Stimulated activated memory B cell treated with anti-CD40 and anti-IgM and Interleukin-4, amounts not matched to agents 10 μg/mL and 1 μg/mL and 100 μg/mL, for 72 hours (primary cell): ENCODE data around the gene PDE1C.
"Not testable (repeated sequence)": the region's sequence is repeated elsewhere in the genome, so short reads cannot be mapped to it uniquely, and the experiment has no call there.

ENCODE experiments used
- ATAC-seq: fragments of 150-1000 bp; cut with Tn5 transposase; 2 replicates; pipeline ENCODE4 v1.10.0; 2021
- H3K27ac Mint-ChIP-seq: one replicate; pipeline ENCODE4 v1.8.0; 2022; ENCODE audit warnings: mild to moderate bottlenecking, mixed read lengths
- H3K27me3 Mint-ChIP-seq: one replicate; pipeline ENCODE4 v1.8.0; 2022; ENCODE audit warnings: mixed read lengths
- H3K36me3 Mint-ChIP-seq: one replicate; pipeline ENCODE4 v1.8.0; 2022; ENCODE audit warnings: mixed read lengths
- H3K4me1 Mint-ChIP-seq: one replicate; pipeline ENCODE4 v1.8.0; 2022; ENCODE audit warnings: mixed read lengths
- H3K4me3 Mint-ChIP-seq: one replicate; pipeline ENCODE4 v1.8.0; 2022; ENCODE audit warnings: mild to moderate bottlenecking, moderate library complexity, mixed read lengths
- H3K9me3 Mint-ChIP-seq: one replicate; pipeline ENCODE4 v1.8.0; 2022; ENCODE audit warnings: mixed read lengths

The PDE1C gene

GRCh38 chr7:32089256-32089655 is 19.0 kb upstream of the PDE1C start:
- no peaks in the 10 kb centered on the region for H3K4me1 Mint-ChIP-seq
- H3K27ac Mint-ChIP-seq = no peak overlapping the region
- no peak for ATAC-seq
- peaks cover 3% of the 10 kb centered on the region for H3K9me3 Mint-ChIP-seq
- H3K36me3 Mint-ChIP-seq = no peaks in the 10 kb centered on the region
- H3K27me3 Mint-ChIP-seq = no peaks in the 10 kb centered on the region
- H3K4me3 Mint-ChIP-seq = no peak overlapping the region

GRCh38 chr7:32088451-32088881 is 18.3 kb upstream of the PDE1C start:
- no peak overlapping the region for H3K4me3 Mint-ChIP-seq
- no peak overlapping the region for H3K27ac Mint-ChIP-seq
- ATAC-seq = no peak
- H3K27me3 Mint-ChIP-seq = no peaks in the 10 kb centered on the region
- H3K36me3 Mint-ChIP-seq = no peaks in the 10 kb centered on the region
- H3K9me3 Mint-ChIP-seq = peaks cover 3% of the 10 kb centered on the region
- no peaks in the 10 kb centered on the region for H3K4me1 Mint-ChIP-seq

- H3K9me3 Mint-ChIP-seq = no peaks in the 10 kb centered on the region
- no peak overlapping the region for H3K4me3 Mint-ChIP-seq
- H3K27me3 Mint-ChIP-seq = no peaks in the 10 kb centered on the region
- no peak overlapping the region for H3K27ac Mint-ChIP-seq
- ATAC-seq = no peak
- H3K36me3 Mint-ChIP-seq = no peaks in the 10 kb centered on the region
- H3K4me1 Mint-ChIP-seq = no peaks in the 10 kb centered on the region
Measured at GRCh38 chr7:32079510-32079909, 9.3 kb upstream of the PDE1C start.

GRCh38 chr7:32078824-32079223 is 8.6 kb upstream of the PDE1C start:
- Mint-ChIP-seq H3K27ac (no peak overlapping the region), H3K4me1 (no peaks in the 10 kb centered on the region), H3K9me3 (no peaks in the 10 kb centered on the region), H3K27me3 (no peaks in the 10 kb centered on the region), H3K4me3 (no peak overlapping the region), H3K36me3 (no peaks in the 10 kb centered on the region)
- no peak for ATAC-seq

- no peak overlapping the region for H3K4me3 Mint-ChIP-seq
- no peaks in the 10 kb centered on the region for H3K36me3 Mint-ChIP-seq
- H3K9me3 Mint-ChIP-seq = no peaks in the 10 kb centered on the region
- no peaks in the 10 kb centered on the region for H3K4me1 Mint-ChIP-seq
- H3K27me3 Mint-ChIP-seq = no peaks in the 10 kb centered on the region
- no peak overlapping the region for H3K27ac Mint-ChIP-seq
- ATAC-seq = no peak
Measured at GRCh38 chr7:32077806-32078205, 7.6 kb upstream of the PDE1C start.

GRCh38 chr7:32076802-32077201 is 6.6 kb upstream of the PDE1C start:
- not testable (repeated sequence) for H3K4me3 Mint-ChIP-seq

GRCh38 chr7:32075612-32076011 is 5.4 kb upstream of the PDE1C start:
- Mint-ChIP-seq H3K27me3 (peaks cover 10% of the 10 kb centered on the region), H3K9me3 (no peaks in the 10 kb centered on the region), H3K4me1 (no peaks in the 10 kb centered on the region), H3K36me3 (no peaks in the 10 kb centered on the region), H3K4me3 (no peak overlapping the region), H3K27ac (no peak overlapping the region)
- no peak for ATAC-seq

More at GRCh38 chr7:32076802-32077201, 6.6 kb upstream of the PDE1C start:
- not testable (repeated sequence) for ATAC-seq, H3K27ac Mint-ChIP-seq, H3K27me3 Mint-ChIP-seq, H3K4me1 Mint-ChIP-seq, H3K9me3 Mint-ChIP-seq, H3K36me3 Mint-ChIP-seq

GRCh38 chr7:32074787-32075585 is 4.8 kb upstream of the PDE1C start:
- H3K27ac Mint-ChIP-seq = no peak overlapping the region
- H3K4me1 Mint-ChIP-seq = no peaks in the 10 kb centered on the region
- no peaks in the 10 kb centered on the region for H3K36me3 Mint-ChIP-seq
- no peak overlapping the region for H3K4me3 Mint-ChIP-seq
- no peaks in the 10 kb centered on the region for H3K9me3 Mint-ChIP-seq
- ATAC-seq = no peak
- H3K27me3 Mint-ChIP-seq = peaks cover 17% of the 10 kb centered on the region

GRCh38 chr7:32073533-32073932 is 3.3 kb upstream of the PDE1C start:
- no peaks in the 10 kb centered on the region for H3K9me3 Mint-ChIP-seq
- peaks cover 23% of the 10 kb centered on the region for H3K27me3 Mint-ChIP-seq
- no peak overlapping the region for H3K27ac Mint-ChIP-seq
- H3K36me3 Mint-ChIP-seq = no peaks in the 10 kb centered on the region
- no peak overlapping the region for H3K4me3 Mint-ChIP-seq
- no peak for ATAC-seq
- H3K4me1 Mint-ChIP-seq = no peaks in the 10 kb centered on the region

- H3K36me3 Mint-ChIP-seq = no peaks in the 10 kb centered on the region
- no peaks in the 10 kb centered on the region for H3K4me1 Mint-ChIP-seq
- no peak overlapping the region for H3K4me3 Mint-ChIP-seq
- H3K27me3 Mint-ChIP-seq = peaks cover 23% of the 10 kb centered on the region
- H3K9me3 Mint-ChIP-seq = no peaks in the 10 kb centered on the region
- ATAC-seq = no peak
- H3K27ac Mint-ChIP-seq = no peak overlapping the region
Measured at GRCh38 chr7:32072397-32072796, 2.2 kb upstream of the PDE1C start.

GRCh38 chr7:32071466-32072091 is 1.4 kb upstream of the PDE1C start:
- no peak overlapping the region for H3K27ac Mint-ChIP-seq
- ATAC-seq = no peak

GRCh38 chr7:32070051-32070405 is 179 bp downstream of the PDE1C start:
- H3K36me3 Mint-ChIP-seq = no peaks in the 10 kb centered on the region
- H3K27me3 Mint-ChIP-seq = peaks cover 23% of the 10 kb centered on the region
- no peak overlapping the region for H3K27ac Mint-ChIP-seq
- no peak overlapping the region for H3K4me3 Mint-ChIP-seq
- no peak for ATAC-seq
- H3K9me3 Mint-ChIP-seq = no peaks in the 10 kb centered on the region
- no peaks in the 10 kb centered on the region for H3K4me1 Mint-ChIP-seq

More at GRCh38 chr7:32071466-32072091, 1.4 kb upstream of the PDE1C start:
- H3K4me3 Mint-ChIP-seq = no peak overlapping the region
- H3K9me3 Mint-ChIP-seq = no peaks in the 10 kb centered on the region
- no peaks in the 10 kb centered on the region for H3K36me3 Mint-ChIP-seq
- no peaks in the 10 kb centered on the region for H3K4me1 Mint-ChIP-seq
- peaks cover 23% of the 10 kb centered on the region for H3K27me3 Mint-ChIP-seq

- no peak for ATAC-seq
- Mint-ChIP-seq H3K4me3 (no peak overlapping the region), H3K4me1 (no peaks in the 10 kb centered on the region), H3K36me3 (no peaks in the 10 kb centered on the region), H3K27ac (no peak overlapping the region), H3K27me3 (peaks cover 23% of the 10 kb centered on the region), H3K9me3 (no peaks in the 10 kb centered on the region)
Measured at GRCh38 chr7:32069116-32069650, 1.0 kb downstream of the PDE1C start.

GRCh38 chr7:32068411-32069101 is 1.7 kb downstream of the PDE1C start:
- Mint-ChIP-seq H3K27ac (no peak overlapping the region), H3K27me3 (peaks cover 23% of the 10 kb centered on the region), H3K4me3 (no peak overlapping the region), H3K36me3 (no peaks in the 10 kb centered on the region), H3K4me1 (no peaks in the 10 kb centered on the region), H3K9me3 (no peaks in the 10 kb centered on the region)
- no peak for ATAC-seq

GRCh38 chr7:32066441-32066840 is 3.8 kb downstream of the PDE1C start:
- no peak overlapping the region for H3K27ac Mint-ChIP-seq
- no peak for ATAC-seq
- H3K36me3 Mint-ChIP-seq = no peaks in the 10 kb centered on the region
- H3K9me3 Mint-ChIP-seq = no peaks in the 10 kb centered on the region
- no peak overlapping the region for H3K4me3 Mint-ChIP-seq
- H3K4me1 Mint-ChIP-seq = no peaks in the 10 kb centered on the region
- H3K27me3 Mint-ChIP-seq = peaks cover 19% of the 10 kb centered on the region
